ENCODE data around the gene KRT13. TPM values are rescaled to one million over a fixed set of nuclear protein-coding genes. Genes with fewer than 3 reads are reported as not detected.

KRT13 gene
- total and polyA plus RNA-seq, 9 of the 15 experiments (the other 6 are each of a cell fraction or from before 2014, with no cell fraction given): 0.11 to 1.1 (median 0.24) TPM; not detected in 3

DNA sequence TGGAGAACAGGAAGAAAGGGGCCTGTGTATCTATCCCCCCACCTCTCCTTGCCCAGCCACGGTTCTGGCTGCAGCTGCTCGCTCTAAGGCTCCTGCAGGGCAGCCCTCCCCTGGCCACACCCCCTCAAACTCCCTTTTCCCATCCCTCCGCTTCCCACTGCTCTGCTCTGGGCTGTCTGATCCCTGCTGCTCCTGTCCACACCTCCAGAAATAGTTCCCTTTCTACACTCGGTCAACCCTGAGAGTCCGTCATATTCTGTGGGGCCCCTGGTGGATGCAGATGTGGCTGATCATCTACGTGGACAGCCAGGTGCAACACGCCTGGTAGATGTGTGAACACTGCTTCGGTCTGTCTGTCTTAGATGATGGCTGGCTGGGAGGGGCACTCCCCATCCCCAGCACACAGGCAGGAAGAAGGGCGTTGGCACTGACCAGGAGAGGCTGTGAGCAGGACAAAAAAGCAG lies 42.0 kb upstream of the KRT13 start:
- H3K9ac ChIP-seq (ENCODE audit: insufficient read depth in 1 of 2, low read depth in 2 of 2, low read length in 2 of 2): peak overlapping the region in 1 of 2 experiments; percentile 51; a peak in 1 of 4 replicates
- in situ Hi-C loops (cut with MboI): loop anchor here (5.0 kb wide), 3 partner anchors 60 to 745 kb away; partner anchors contain the start of gene KRT36

More for the DNA sequence above, 42.0 kb upstream of the KRT13 start:
- H3K27ac ChIP-seq (ENCODE audit: extremely low read depth, low read depth, low read length): no peak overlapping the region
- peaks cover 31 to 37% of the 10 kb centered on the region in 2 experiments for H3K4me1 ChIP-seq (replicated peaks in 1 of 2; ENCODE audit: control insufficient read depth in 2 of 2, insufficient read depth in 2 of 2, low read length in 2 of 2)
- no peak overlapping the region for H3K4me2 ChIP-seq (ENCODE audit: insufficient read depth, low read length)
- peaks cover 0 to under 1% of the 10 kb centered on the region in 2 experiments; a peak in 1 of 5 replicates for H3K27me3 ChIP-seq (ENCODE audit: control insufficient read depth in 2 of 2, insufficient read depth in 2 of 2, low read length in 2 of 2)
- intact Hi-C loops (cut with micrococcal nuclease): no loop called here
- ChIA-PET POLR2A (interaction anchor here (0.5 to 1.9 kb wide), 2 partner anchors 10 to 13 kb away, joined by 3 to 5 read pairs; no protein-coding TSS in a partner anchor), CTCF (ENCODE audit: low intra/inter-chr PET ratio) (interaction anchor here (5.3 kb wide), 1 partner anchor 116 kb away, joined by 135 read pairs; no protein-coding TSS in a partner anchor)
- H3K4me3 ChIP-seq: no peak overlapping the region
- no peaks in the 10 kb centered on the region for H3K79me2 ChIP-seq (ENCODE audit: control insufficient read depth, insufficient read depth, low read length)
- no peak for DNase-seq (ENCODE audit: extremely low read depth in 1 of 4, low spot score in 3 of 4)
- TF ChIP-seq, protein P1, sequence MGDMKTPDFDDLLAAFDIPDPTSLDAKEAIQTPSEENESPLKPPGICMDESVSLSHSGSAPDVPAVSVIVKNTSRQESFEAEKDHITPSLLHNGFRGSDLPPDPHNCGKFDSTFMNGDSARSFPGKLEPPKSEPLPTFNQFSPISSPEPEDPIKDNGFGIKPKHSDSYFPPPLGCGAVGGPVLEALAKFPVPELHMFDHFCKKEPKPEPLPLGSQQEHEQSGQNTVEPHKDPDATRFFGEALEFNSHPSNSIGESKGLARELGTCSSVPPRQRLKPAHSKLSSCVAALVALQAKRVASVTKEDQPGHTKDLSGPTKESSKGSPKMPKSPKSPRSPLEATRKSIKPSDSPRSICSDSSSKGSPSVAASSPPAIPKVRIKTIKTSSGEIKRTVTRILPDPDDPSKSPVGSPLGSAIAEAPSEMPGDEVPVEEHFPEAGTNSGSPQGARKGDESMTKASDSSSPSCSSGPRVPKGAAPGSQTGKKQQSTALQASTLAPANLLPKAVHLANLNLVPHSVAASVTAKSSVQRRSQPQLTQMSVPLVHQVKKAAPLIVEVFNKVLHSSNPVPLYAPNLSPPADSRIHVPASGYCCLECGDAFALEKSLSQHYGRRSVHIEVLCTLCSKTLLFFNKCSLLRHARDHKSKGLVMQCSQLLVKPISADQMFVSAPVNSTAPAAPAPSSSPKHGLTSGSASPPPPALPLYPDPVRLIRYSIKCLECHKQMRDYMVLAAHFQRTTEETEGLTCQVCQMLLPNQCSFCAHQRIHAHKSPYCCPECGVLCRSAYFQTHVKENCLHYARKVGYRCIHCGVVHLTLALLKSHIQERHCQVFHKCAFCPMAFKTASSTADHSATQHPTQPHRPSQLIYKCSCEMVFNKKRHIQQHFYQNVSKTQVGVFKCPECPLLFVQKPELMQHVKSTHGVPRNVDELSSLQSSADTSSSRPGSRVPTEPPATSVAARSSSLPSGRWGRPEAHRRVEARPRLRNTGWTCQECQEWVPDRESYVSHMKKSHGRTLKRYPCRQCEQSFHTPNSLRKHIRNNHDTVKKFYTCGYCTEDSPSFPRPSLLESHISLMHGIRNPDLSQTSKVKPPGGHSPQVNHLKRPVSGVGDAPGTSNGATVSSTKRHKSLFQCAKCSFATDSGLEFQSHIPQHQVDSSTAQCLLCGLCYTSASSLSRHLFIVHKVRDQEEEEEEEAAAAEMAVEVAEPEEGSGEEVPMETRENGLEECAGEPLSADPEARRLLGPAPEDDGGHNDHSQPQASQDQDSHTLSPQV (IDR thresholded peaks at IDR 0.05): no peak
- TF ChIP-seq, protein P2, sequence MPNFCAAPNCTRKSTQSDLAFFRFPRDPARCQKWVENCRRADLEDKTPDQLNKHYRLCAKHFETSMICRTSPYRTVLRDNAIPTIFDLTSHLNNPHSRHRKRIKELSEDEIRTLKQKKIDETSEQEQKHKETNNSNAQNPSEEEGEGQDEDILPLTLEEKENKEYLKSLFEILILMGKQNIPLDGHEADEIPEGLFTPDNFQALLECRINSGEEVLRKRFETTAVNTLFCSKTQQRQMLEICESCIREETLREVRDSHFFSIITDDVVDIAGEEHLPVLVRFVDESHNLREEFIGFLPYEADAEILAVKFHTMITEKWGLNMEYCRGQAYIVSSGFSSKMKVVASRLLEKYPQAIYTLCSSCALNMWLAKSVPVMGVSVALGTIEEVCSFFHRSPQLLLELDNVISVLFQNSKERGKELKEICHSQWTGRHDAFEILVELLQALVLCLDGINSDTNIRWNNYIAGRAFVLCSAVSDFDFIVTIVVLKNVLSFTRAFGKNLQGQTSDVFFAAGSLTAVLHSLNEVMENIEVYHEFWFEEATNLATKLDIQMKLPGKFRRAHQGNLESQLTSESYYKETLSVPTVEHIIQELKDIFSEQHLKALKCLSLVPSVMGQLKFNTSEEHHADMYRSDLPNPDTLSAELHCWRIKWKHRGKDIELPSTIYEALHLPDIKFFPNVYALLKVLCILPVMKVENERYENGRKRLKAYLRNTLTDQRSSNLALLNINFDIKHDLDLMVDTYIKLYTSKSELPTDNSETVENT (CRISPR knock-in tag; IDR thresholded peaks at IDR 0.05): no peak
- TF ChIP-seq NR2C1 (IDR thresholded peaks at IDR 0.05) (no peak), NR2C1 (tag; IDR thresholded peaks at IDR 0.05) (no peak), RBFOX2 (IDR thresholded peaks at IDR 0.05; ENCODE audit: low read depth, low read length) (no peak), ZNF586 (CRISPR knock-in tag; conservative IDR thresholded peaks at IDR 0.05) (no peak), ZKSCAN8 (CRISPR knock-in tag; IDR thresholded peaks at IDR 0.05) (no peak), PHB (CRISPR knock-in tag; IDR thresholded peaks at IDR 0.05) (no peak)
- no TSS peak for BruUV-seq (replicated peaks)
- no peaks in the 10 kb centered on the region for H3K9me3 ChIP-seq (replicated peaks; ENCODE audit: control insufficient read depth, insufficient read depth, low read depth, low read length)
- no peaks in the 10 kb centered on the region for H3K9me1 ChIP-seq (ENCODE audit: control insufficient read depth, insufficient read depth, low read length)
- H3K36me3 ChIP-seq (ENCODE audit: control insufficient read depth, insufficient read depth, low read length): no peaks in the 10 kb centered on the region
- no peak overlapping the region for H2AFZ ChIP-seq (ENCODE audit: low read depth, low read length)
- H4K20me1 ChIP-seq (replicated peaks; ENCODE audit: control insufficient read depth, insufficient read depth, low read length): no peaks in the 10 kb centered on the region
- FAIRE-seq: no peak
- 41% methylated on average over 9 of the region's 9 CpGs for WGBS (ENCODE audit: insufficient coverage, low coverage, missing lambda C conversion rate)
- no peak for ATAC-seq
